Fibroblast of lung (primary cell): ENCODE measurements around the gene GABBR2. TPM values are rescaled to one million over a fixed set of nuclear protein-coding genes. Genes with fewer than 3 reads are reported as not detected.
"Not testable (repeated sequence)": the region's sequence is repeated elsewhere in the genome, so short reads cannot be mapped to it uniquely, and the experiment has no call there.

Experiments
- DNase-seq, 2 donors: peaks; one replicate each; pipeline versions ENCODE4 v3.0.0 to v3.0.0-alpha.2; 2010; ENCODE audit warnings: low read depth in 2 of 2
- H2AFZ ChIP-seq: 2 replicates; pipeline ENCODE4 v1.5.1; 2012; ENCODE audit warnings: low read length, control low read depth, inconsistent platforms
- H3K27ac ChIP-seq: 2 replicates; pipeline ENCODE4 v1.5.1; 2011; ENCODE audit warnings: low read length, control low read depth; ENCODE audit not compliant: insufficient read depth
- H3K27me3 ChIP-seq: 2 replicates; pipeline ENCODE4 v1.5.1; 2011; ENCODE audit warnings: mild to moderate bottlenecking, low read length; ENCODE audit not compliant: control insufficient read depth, insufficient read depth
- H3K36me3 ChIP-seq: 2 replicates; pipeline ENCODE4 v1.5.1; 2011; ENCODE audit warnings: low read length; ENCODE audit not compliant: control insufficient read depth, insufficient read depth
- H3K4me1 ChIP-seq: 2 replicates; pipeline ENCODE4 v1.5.1; 2011; ENCODE audit warnings: low read length; ENCODE audit not compliant: control insufficient read depth, insufficient read depth; ENCODE audit errors: extremely low read depth
- H3K4me2 ChIP-seq: 2 replicates; pipeline ENCODE4 v1.5.1; 2011; ENCODE audit warnings: low read length, control low read depth; ENCODE audit not compliant: insufficient read depth; ENCODE audit errors: extremely low read depth
- H3K4me3 ChIP-seq, 4 experiments: fragments of 200-600 bp in 1 of 4; sonication (generic) in 1 of 4; replicated peaks in 1 of 4; 2 replicates each; pipeline ENCODE4 v1.5.1; 2011 to 2016; ENCODE audit warnings: low read length in 4 of 4, low read depth in 3 of 4, mild to moderate bottlenecking in 3 of 4, control low read depth in 2 of 4, inconsistent platforms in 1 of 4, mixed read lengths in 1 of 4; ENCODE audit not compliant: insufficient read depth in 1 of 4; ENCODE audit errors: control extremely low read depth in 1 of 4
- H3K79me2 ChIP-seq: 2 replicates; pipeline ENCODE4 v1.5.1; 2012; ENCODE audit warnings: mild to moderate bottlenecking, low read length, inconsistent platforms; ENCODE audit not compliant: control insufficient read depth, insufficient read depth
- H3K9ac ChIP-seq: 2 replicates; pipeline ENCODE4 v1.5.1; 2011; ENCODE audit warnings: mild to moderate bottlenecking, low read length, control low read depth; ENCODE audit not compliant: insufficient read depth
- H3K9me3 ChIP-seq: 2 replicates; pipeline ENCODE4 v1.5.1; 2012; ENCODE audit warnings: low read depth, low read length; ENCODE audit not compliant: control insufficient read depth, insufficient read depth
- H4K20me1 ChIP-seq: 2 replicates; pipeline ENCODE4 v1.5.1; 2011; ENCODE audit warnings: low read length; ENCODE audit not compliant: control insufficient read depth, insufficient read depth; ENCODE audit errors: extremely low read depth
- CTCF ChIP-seq, 2 donors: IDR thresholded peaks in 1 of 2; conservative IDR thresholded peaks in 1 of 2; 1 replicate in 1 of 2; 2 replicates in 1 of 2; pipeline ENCODE4 v1.5.1; 2011 to 2012; ENCODE audit warnings: low read length in 2 of 2, control low read depth in 1 of 2, inconsistent platforms in 1 of 2, low read depth in 1 of 2, mild to moderate bottlenecking in 1 of 2
- EZH2 ChIP-seq: IDR thresholded peaks from 2 replicates; pipeline ENCODE4 v1.5.1; 2012; ENCODE audit warnings: low read length, control low read depth, mild to moderate bottlenecking; ENCODE audit errors: missing control alignments
- polyA plus RNA-seq, 2 donors: library from polyadenylated mRNA; depleted of rRNA in 1 of 2; stranded (reverse) in 1 of 2; unstranded in 1 of 2; fragments of >200 nt; gene quantifications; 2 replicates each; pipeline ENCODE4 v1.2.1, GENCODE V29; 2011 to 2012; ENCODE audit warnings: missing spikeins in 1 of 2
- total RNA-seq: library from RNA; depleted of rRNA; stranded (reverse); fragments of >200 nt; gene quantifications from 2 replicates; pipeline ENCODE4 v1.2.1, GENCODE V29; 2014

The GABBR2 gene
- total and polyA plus RNA-seq, 2 donors (not counting 1 experiment from before 2014, with no cell fraction given), result 0.32 to 0.33 TPM

GRCh38 chr9:98590101-98590500, 118.6 kb downstream of the GABBR2 start:
- no peaks in the 10 kb centered on the region for H3K79me2 ChIP-seq
- H3K27ac ChIP-seq, result no peak overlapping the region
- no peaks in the 10 kb centered on the region for H3K9me3 ChIP-seq
- H4K20me1 ChIP-seq, result no peaks in the 10 kb centered on the region
- H2AFZ ChIP-seq, result no peak overlapping the region
- no peaks in the 10 kb centered on the region for H3K27me3 ChIP-seq
- H3K4me3 ChIP-seq, result no peak overlapping the region
- no peak overlapping the region for H3K4me2 ChIP-seq
- no peaks in the 10 kb centered on the region for H3K4me1 ChIP-seq
- no peaks in the 10 kb centered on the region for H3K36me3 ChIP-seq
- no peak overlapping the region for H3K9ac ChIP-seq
- DNase-seq, result no peak
- TF ChIP-seq CTCF (conservative IDR thresholded peaks at IDR 0.05 in 1 of 2, IDR thresholded peaks at IDR 0.05 in 1 of 2; ENCODE audit: low read depth in 1 of 2, low read length in 2 of 2) (no peak), EZH2 (no peak)

GRCh38 chr9:98589102-98589501, 119.6 kb downstream of the GABBR2 start:
- TF ChIP-seq CTCF (conservative IDR thresholded peaks at IDR 0.05 in 1 of 2, IDR thresholded peaks at IDR 0.05 in 1 of 2; ENCODE audit: low read depth in 1 of 2, low read length in 2 of 2) (no peak), EZH2 (no peak)
- Histone ChIP-seq H3K4me2 (no peak overlapping the region), H3K4me1 (no peaks in the 10 kb centered on the region), H4K20me1 (no peaks in the 10 kb centered on the region), H3K9me3 (no peaks in the 10 kb centered on the region), H3K79me2 (no peaks in the 10 kb centered on the region), H3K9ac (no peak overlapping the region), H3K36me3 (no peaks in the 10 kb centered on the region), H2AFZ (no peak overlapping the region), H3K27me3 (no peaks in the 10 kb centered on the region), H3K4me3 (no peak overlapping the region), H3K27ac (no peak overlapping the region)
- DNase-seq, result no peak

- not testable (repeated sequence) for H3K9ac ChIP-seq, H3K36me3 ChIP-seq, H3K4me1 ChIP-seq, H2AFZ ChIP-seq, H3K79me2 ChIP-seq, H4K20me1 ChIP-seq, H3K27me3 ChIP-seq, H3K4me3 ChIP-seq, DNase-seq, H3K9me3 ChIP-seq, H3K4me2 ChIP-seq, H3K27ac ChIP-seq
These were observed 123.8 kb downstream of the GABBR2 start for GRCh38 chr9:98584853-98585438.
